Sigmoid colon (tissue), 7 donors: ENCODE measurements around the gene ABI3. TPM values are rescaled to one million over a fixed set of nuclear protein-coding genes. Genes with fewer than 3 reads are reported as not detected.

Experiments
- DNase-seq: peaks from one replicate; pipeline ENCODE4 v3.0.0-alpha.2; 2019
- H3K27ac ChIP-seq, 4 donors: fragments of 200-600 bp; sonication (generic); one replicate each; pipeline ENCODE4 v1.5.1; 2016 to 2019; ENCODE audit warnings: mild to moderate bottlenecking in 1 of 4
- H3K27me3 ChIP-seq, 3 donors: fragments of 200-600 bp; sonication (generic); one replicate each; pipeline ENCODE4 v1.5.1; 2019; ENCODE audit warnings: mild to moderate bottlenecking in 1 of 3
- H3K36me3 ChIP-seq, 4 donors: fragments of 200-600 bp; sonication (generic); one replicate each; pipeline ENCODE4 v1.5.1; 2016 to 2019
- H3K4me1 ChIP-seq, 4 donors: fragments of 200-600 bp; sonication (generic); one replicate each; pipeline ENCODE4 v1.5.1; 2017 to 2019
- H3K4me3 ChIP-seq, 4 donors: fragments of 200-600 bp; sonication (generic); one replicate each; pipeline ENCODE4 v1.5.1; 2017 to 2019; ENCODE audit warnings: mild to moderate bottlenecking in 2 of 4, moderate library complexity in 1 of 4
- H3K9me3 ChIP-seq, 4 donors: fragments of 200-600 bp in 3 of 4; sonication (generic) in 3 of 4; one replicate each; pipeline versions ENCODE4 v1.5.1 to v1.6.1; 2013 to 2019
- CTCF ChIP-seq, 4 experiments: fragments of 450-650 bp in 3 of 4; fragments of 200-600 bp in 1 of 4; IDR thresholded peaks; one replicate each; pipeline ENCODE4 v1.5.1; 2016 to 2019; ENCODE audit warnings: antibody characterized with exemption in 4 of 4, mild to moderate bottlenecking in 3 of 4, moderate library complexity in 2 of 4
- EP300 ChIP-seq, 4 donors: sonication (generic); formaldehyde crosslinking; IDR thresholded peaks; one replicate each; pipeline ENCODE4 v1.6.1; 2017; ENCODE audit warnings: antibody characterized with exemption in 4 of 4
- POLR2A ChIP-seq, 2 donors: fragments of 450-650 bp; IDR thresholded peaks; one replicate each; pipeline ENCODE4 v1.6.1; 2016; ENCODE audit warnings: antibody characterized with exemption in 2 of 2, mild to moderate bottlenecking in 2 of 2, moderate library complexity in 2 of 2
- POLR2AphosphoS5 ChIP-seq, 4 donors: sonication (generic); formaldehyde crosslinking; IDR thresholded peaks; one replicate each; pipeline ENCODE4 v1.6.1; 2017; ENCODE audit warnings: antibody characterized with exemption in 4 of 4
- WGBS, 2 donors: extraction: QIAGEN DNeasy Blood & Tissue Kit; methylation state at CpG; one replicate each; pipeline ENCODE4 v1.1.7; 2013; 5-methylcytosine and 5-hydroxymethylcytosine counted together
- intact Hi-C: fragments of 100-400 bp; cut with DNase I; formaldehyde crosslinking; loops from one replicate; pipeline ENCODE4 v1.15.1; 2023
- polyA plus RNA-seq, 3 donors: library from polyadenylated mRNA; stranded (reverse); fragments of 200-250 nt; gene quantifications; one replicate each; pipeline ENCODE4 v1.2.3, GENCODE V29; 2013
- total RNA-seq, 4 donors: library from RNA; depleted of rRNA; stranded (reverse); fragments of >200 nt; gene quantifications; one replicate each; pipeline ENCODE4 v1.1.0, GENCODE V29; 2016
- donor health status: healthy with polysubstance abuse.
- donor health status: Bipolar disorder and iron deficiency.
- donor health status: healthy.

ABI3 gene
- total and polyA plus RNA-seq, 7 donors: 1.8 to 16.0 (median 7.1) TPM

GRCh38 chr17:49234509-49235080, 24.1 kb downstream of the ABI3 start:
- no peak overlapping the region for H3K4me3 ChIP-seq
- DNase-seq: no peak
- intact Hi-C loops: no loop called here
- no peaks in the 10 kb centered on the region for H3K9me3 ChIP-seq
- no peaks in the 10 kb centered on the region for H3K36me3 ChIP-seq
- 56 to 84% methylated on average over 5 of the region's 5 CpGs for WGBS, 2 donors
- TF ChIP-seq POLR2AphosphoS5 (IDR thresholded peaks at IDR 0.05): no peak
- TF ChIP-seq EP300 (IDR thresholded peaks at IDR 0.05): no peak
- TF ChIP-seq CTCF (IDR thresholded peaks at IDR 0.05): no peak
- no peak for TF ChIP-seq POLR2A (IDR thresholded peaks at IDR 0.05)
- H3K27ac ChIP-seq: no peak overlapping the region
- peaks cover 0 to 4% (median 0%) of the 10 kb centered on the region in 3 donors for H3K27me3 ChIP-seq
- peaks cover 0 to 19% (median 14%) of the 10 kb centered on the region in 4 donors for H3K4me1 ChIP-seq

- no peak overlapping the region for H3K27ac ChIP-seq
- H3K4me3 ChIP-seq: no peak overlapping the region
- H3K27me3 ChIP-seq: no peaks in the 10 kb centered on the region
- DNase-seq: no peak
- H3K4me1 ChIP-seq: peaks cover 0 to 6% (median 5%) of the 10 kb centered on the region in 4 donors
- 81 to 92% methylated on average over 4 of the region's 4 CpGs for WGBS, 2 donors
- no peaks in the 10 kb centered on the region for H3K9me3 ChIP-seq
- TF ChIP-seq EP300 (IDR thresholded peaks at IDR 0.05) (no peak), CTCF (IDR thresholded peaks at IDR 0.05) (no peak), POLR2A (IDR thresholded peaks at IDR 0.05) (no peak), POLR2AphosphoS5 (IDR thresholded peaks at IDR 0.05) (no peak)
- intact Hi-C loops: no loop called here
- no peaks in the 10 kb centered on the region for H3K36me3 ChIP-seq
Observed at GRCh38 chr17:49235896-49236295, 25.4 kb downstream of the ABI3 start.

DNA sequence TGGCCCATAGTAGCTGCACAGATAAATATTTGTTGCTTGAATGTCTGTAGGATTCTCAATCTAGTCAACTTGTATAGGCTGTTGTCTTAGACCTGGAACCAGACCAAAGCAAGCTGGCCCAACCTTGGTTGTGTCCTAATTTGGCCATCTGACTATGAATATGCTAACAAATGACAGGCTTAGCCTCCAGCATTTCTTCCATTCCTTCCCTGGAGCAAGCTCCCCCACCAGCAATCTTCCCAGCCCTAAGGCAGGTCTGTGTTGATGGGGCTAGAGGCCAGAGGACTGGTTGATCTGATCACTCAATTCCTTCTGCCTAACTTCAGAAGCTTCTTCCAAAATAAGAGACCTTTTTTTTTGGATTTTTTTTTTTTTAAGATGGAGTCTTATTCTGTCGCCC, 29.5 kb downstream of the ABI3 start:
- no peaks in the 10 kb centered on the region for H3K9me3 ChIP-seq
- DNase-seq: no peak
- H3K27me3 ChIP-seq: no peaks in the 10 kb centered on the region
- no peaks in the 10 kb centered on the region for H3K36me3 ChIP-seq
- intact Hi-C loops: no loop called here
- no peak overlapping the region for H3K27ac ChIP-seq
- no peak for TF ChIP-seq EP300 (IDR thresholded peaks at IDR 0.05)
- TF ChIP-seq POLR2AphosphoS5 (IDR thresholded peaks at IDR 0.05): no peak
- TF ChIP-seq CTCF (IDR thresholded peaks at IDR 0.05): no peak
- no peak for TF ChIP-seq POLR2A (IDR thresholded peaks at IDR 0.05)
- no peaks in the 10 kb centered on the region for H3K4me1 ChIP-seq
- 89 to 92% methylated on average over 1 of the region's 1 CpG for WGBS, 2 donors
- H3K4me3 ChIP-seq: no peak overlapping the region

DNA sequence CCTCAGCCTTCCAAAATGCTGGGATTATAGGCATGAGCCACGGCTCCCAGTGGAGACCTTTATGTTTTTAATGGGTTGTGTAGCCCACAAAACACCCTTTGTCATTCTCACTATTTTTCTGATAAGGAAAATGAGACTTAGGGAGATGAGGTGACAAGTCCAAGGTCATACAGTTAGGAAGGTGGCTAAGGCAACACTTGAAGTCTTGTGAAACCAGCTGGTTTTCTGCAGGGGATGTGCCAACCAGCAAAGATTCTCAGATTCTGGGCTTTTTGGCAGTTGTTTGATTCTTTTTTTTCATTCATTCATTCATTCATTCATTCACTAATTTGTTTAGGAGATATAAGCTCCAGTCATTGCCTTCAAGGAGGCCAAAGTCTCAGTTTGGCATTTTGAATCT, 30.1 kb downstream of the ABI3 start:
- no peak overlapping the region for H3K4me3 ChIP-seq
- intact Hi-C loops: no loop called here
- 41 to 70% methylated on average over 1 of the region's 1 CpG for WGBS, 2 donors
- no peaks in the 10 kb centered on the region for H3K4me1 ChIP-seq
- no peaks in the 10 kb centered on the region for H3K36me3 ChIP-seq
- DNase-seq: no peak
- H3K9me3 ChIP-seq: no peaks in the 10 kb centered on the region
- H3K27me3 ChIP-seq: peaks cover 0 to 3% (median 0%) of the 10 kb centered on the region in 3 donors
- H3K27ac ChIP-seq: no peak overlapping the region
- TF ChIP-seq POLR2A (IDR thresholded peaks at IDR 0.05): no peak
- TF ChIP-seq POLR2AphosphoS5 (IDR thresholded peaks at IDR 0.05): no peak
- no peak for TF ChIP-seq EP300 (IDR thresholded peaks at IDR 0.05)
- TF ChIP-seq CTCF (IDR thresholded peaks at IDR 0.05): no peak

DNA sequence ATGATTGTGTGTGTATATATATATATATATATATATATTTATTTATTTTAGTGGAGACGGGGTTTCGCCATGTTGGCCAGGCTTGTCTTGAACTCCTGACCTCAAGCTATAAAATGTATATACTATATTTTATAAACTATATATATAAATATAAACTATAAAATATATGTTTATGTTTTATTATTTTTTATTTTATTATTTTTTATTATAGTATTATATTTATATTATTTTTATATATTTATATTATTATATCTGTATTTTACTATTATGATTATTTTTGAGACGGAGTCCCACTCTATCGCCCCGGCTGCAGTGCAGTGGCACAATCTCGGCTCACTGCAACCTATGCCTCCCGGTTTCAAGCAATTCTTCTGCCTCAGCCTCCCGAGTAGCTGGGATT, 30.5 kb downstream of the ABI3 start:
- intact Hi-C loops: no loop called here
- WGBS, 2 donors: 86 to 89% methylated on average over 8 of the region's 8 CpGs
- H3K27ac ChIP-seq: no peak overlapping the region
- no peaks in the 10 kb centered on the region for H3K36me3 ChIP-seq
- H3K4me1 ChIP-seq: no peaks in the 10 kb centered on the region
- no peak for TF ChIP-seq EP300 (IDR thresholded peaks at IDR 0.05)
- no peak for TF ChIP-seq CTCF (IDR thresholded peaks at IDR 0.05)
- H3K4me3 ChIP-seq: no peak overlapping the region
- peaks cover 0 to 7% (median 0%) of the 10 kb centered on the region in 3 donors for H3K27me3 ChIP-seq
- H3K9me3 ChIP-seq: no peaks in the 10 kb centered on the region
- no peak for DNase-seq
